ENCODE measurements around the gene TTC9C.

DNA sequence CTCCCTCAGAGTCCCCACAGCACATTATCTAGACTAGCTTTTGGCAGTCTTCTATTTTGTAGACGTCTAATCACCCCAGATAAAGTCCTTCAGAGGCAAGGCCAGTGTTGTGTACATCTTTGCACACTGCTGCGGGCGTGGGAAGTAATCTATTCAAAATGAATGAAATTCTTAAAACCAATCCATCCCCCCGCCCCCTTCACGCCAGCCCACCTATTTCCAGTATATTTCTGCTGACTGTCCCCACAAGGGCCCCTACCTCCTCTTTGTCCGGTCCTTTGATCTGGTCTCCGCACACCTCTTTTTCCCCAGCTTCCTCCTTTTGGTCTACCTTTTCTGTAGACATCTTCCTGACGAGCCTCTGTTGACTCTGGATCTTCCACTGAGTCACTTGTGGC lies 21.4 kb upstream of the TTC9C start:
- TF ChIP-seq RAD21 (CRISPR knock-in tag; IDR thresholded peaks at IDR 0.05), result no peak
- TF ChIP-seq ZNF121 (CRISPR knock-in tag; IDR thresholded peaks at IDR 0.05), result no peak
- TF ChIP-seq, protein P1, sequence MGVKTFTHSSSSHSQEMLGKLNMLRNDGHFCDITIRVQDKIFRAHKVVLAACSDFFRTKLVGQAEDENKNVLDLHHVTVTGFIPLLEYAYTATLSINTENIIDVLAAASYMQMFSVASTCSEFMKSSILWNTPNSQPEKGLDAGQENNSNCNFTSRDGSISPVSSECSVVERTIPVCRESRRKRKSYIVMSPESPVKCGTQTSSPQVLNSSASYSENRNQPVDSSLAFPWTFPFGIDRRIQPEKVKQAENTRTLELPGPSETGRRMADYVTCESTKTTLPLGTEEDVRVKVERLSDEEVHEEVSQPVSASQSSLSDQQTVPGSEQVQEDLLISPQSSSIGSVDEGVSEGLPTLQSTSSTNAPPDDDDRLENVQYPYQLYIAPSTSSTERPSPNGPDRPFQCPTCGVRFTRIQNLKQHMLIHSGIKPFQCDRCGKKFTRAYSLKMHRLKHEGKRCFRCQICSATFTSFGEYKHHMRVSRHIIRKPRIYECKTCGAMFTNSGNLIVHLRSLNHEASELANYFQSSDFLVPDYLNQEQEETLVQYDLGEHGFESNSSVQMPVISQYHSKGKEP (CRISPR knock-in tag; IDR thresholded peaks at IDR 0.05), result no peak
- TF ChIP-seq, protein P2, sequence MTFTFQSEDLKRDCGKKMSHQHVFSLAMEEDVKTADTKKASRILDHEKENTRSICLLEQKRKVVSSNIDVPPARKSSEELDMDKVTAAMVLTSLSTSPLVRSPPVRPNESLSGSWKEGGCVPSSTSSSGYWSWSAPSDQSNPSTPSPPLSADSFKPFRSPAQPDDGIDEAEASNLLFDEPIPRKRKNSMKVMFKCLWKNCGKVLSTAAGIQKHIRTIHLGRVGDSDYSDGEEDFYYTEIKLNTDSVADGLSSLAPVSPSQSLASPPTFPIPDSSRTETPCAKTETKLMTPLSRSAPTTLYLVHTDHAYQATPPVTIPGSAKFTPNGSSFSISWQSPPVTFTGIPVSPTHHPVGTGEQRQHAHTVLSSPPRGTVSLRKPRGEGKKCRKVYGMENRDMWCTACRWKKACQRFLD (CRISPR knock-in tag; IDR thresholded peaks at IDR 0.05; ENCODE audit: borderline replicate concordance), result no peak
- TF ChIP-seq, protein P3, sequence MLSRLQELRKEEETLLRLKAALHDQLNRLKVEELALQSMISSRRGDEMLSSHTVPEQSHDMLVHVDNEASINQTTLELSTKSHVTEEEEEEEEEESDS (CRISPR knock-in tag; IDR thresholded peaks at IDR 0.05; ENCODE audit: borderline replicate concordance), result no peak
- TF ChIP-seq, protein P4, sequence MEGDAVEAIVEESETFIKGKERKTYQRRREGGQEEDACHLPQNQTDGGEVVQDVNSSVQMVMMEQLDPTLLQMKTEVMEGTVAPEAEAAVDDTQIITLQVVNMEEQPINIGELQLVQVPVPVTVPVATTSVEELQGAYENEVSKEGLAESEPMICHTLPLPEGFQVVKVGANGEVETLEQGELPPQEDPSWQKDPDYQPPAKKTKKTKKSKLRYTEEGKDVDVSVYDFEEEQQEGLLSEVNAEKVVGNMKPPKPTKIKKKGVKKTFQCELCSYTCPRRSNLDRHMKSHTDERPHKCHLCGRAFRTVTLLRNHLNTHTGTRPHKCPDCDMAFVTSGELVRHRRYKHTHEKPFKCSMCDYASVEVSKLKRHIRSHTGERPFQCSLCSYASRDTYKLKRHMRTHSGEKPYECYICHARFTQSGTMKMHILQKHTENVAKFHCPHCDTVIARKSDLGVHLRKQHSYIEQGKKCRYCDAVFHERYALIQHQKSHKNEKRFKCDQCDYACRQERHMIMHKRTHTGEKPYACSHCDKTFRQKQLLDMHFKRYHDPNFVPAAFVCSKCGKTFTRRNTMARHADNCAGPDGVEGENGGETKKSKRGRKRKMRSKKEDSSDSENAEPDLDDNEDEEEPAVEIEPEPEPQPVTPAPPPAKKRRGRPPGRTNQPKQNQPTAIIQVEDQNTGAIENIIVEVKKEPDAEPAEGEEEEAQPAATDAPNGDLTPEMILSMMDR (CRISPR knock-in tag; IDR thresholded peaks at IDR 0.05), result no peak
- no peak for TF ChIP-seq POLR2A (IDR thresholded peaks at IDR 0.05; ENCODE audit: insufficient read depth in 1 of 2, low read depth in 2 of 2, low read length in 2 of 2)
- no peak for TF ChIP-seq MXI1 (IDR thresholded peaks at IDR 0.05; ENCODE audit: borderline replicate concordance, low read depth, low read length)
- TF ChIP-seq ELF4 (CRISPR knock-in tag; IDR thresholded peaks at IDR 0.05; ENCODE audit: borderline replicate concordance), result no peak
- no peak for TF ChIP-seq RNF2 (conservative IDR thresholded peaks at IDR 0.05; ENCODE audit: low read depth)
